GM19043 (cell line): ENCODE results near the gene CD6.

Experiments used
- ATAC-seq: cut with Tn5 transposase; IDR thresholded peaks from one replicate; pipeline ENCODE4 v1.9.1; 2021; ENCODE audit warnings: low read depth; ENCODE audit not compliant: unreplicated experiment

The CD6 gene

GRCh38 chr11:60934790-60935605 is 36.5 kb upstream of the CD6 start:
- ATAC-seq, result no peak

- no peak for ATAC-seq
Observed at GRCh38 chr11:60935676-60936442, 35.6 kb upstream of the CD6 start.

GRCh38 chr11:60936467-60937143 is 34.9 kb upstream of the CD6 start:
- no peak for ATAC-seq

GRCh38 chr11:60937144-60937527 is 34.3 kb upstream of the CD6 start:
- ATAC-seq, result no peak

- no peak for ATAC-seq
Observed at GRCh38 chr11:60937811-60938210, 33.7 kb upstream of the CD6 start.

GRCh38 chr11:60938500-60938899 is 33.0 kb upstream of the CD6 start:
- no peak for ATAC-seq

GRCh38 chr11:60939301-60939700 is 32.2 kb upstream of the CD6 start:
- no peak for ATAC-seq

- ATAC-seq, result no peak
Observed at GRCh38 chr11:60939855-60940254, 31.6 kb upstream of the CD6 start.

- ATAC-seq, result no peak
Observed at GRCh38 chr11:60941371-60942119, 29.9 kb upstream of the CD6 start.

GRCh38 chr11:60942219-60942618 is 29.3 kb upstream of the CD6 start:
- ATAC-seq, result no peak

- no peak for ATAC-seq
Observed at GRCh38 chr11:60942970-60943565, 28.4 kb upstream of the CD6 start.

- ATAC-seq, result no peak
Observed at GRCh38 chr11:60944490-60945294, 26.8 kb upstream of the CD6 start.

- ATAC-seq, result no peak
Observed at GRCh38 chr11:60945295-60945667, 26.2 kb upstream of the CD6 start.

- no peak for ATAC-seq
Observed at GRCh38 chr11:60946601-60947264, 24.7 kb upstream of the CD6 start.

GRCh38 chr11:60947700-60948099 is 23.8 kb upstream of the CD6 start:
- ATAC-seq, result no peak

- ATAC-seq, result no peak
Observed at GRCh38 chr11:60948250-60948649, 23.2 kb upstream of the CD6 start.

- ATAC-seq, result no peak
Observed at GRCh38 chr11:60950024-60950423, 21.5 kb upstream of the CD6 start.

- ATAC-seq, result no peak
Observed at GRCh38 chr11:60950933-60951605, 20.4 kb upstream of the CD6 start.

GRCh38 chr11:60951606-60951903 is 19.9 kb upstream of the CD6 start:
- no peak for ATAC-seq
